ENCODE measurements around the gene FAM53C. TPM values are rescaled to one million over a fixed set of nuclear protein-coding genes. Genes with fewer than 3 reads are reported as not detected.

Gene FAM53C
- total RNA-seq, 2 experiments from 2014 or later: 81.0 to 83.8 TPM

GRCh38 chr5:138350563-138350890, 12.5 kb downstream of the FAM53C start:
- ATAC-seq (ENCODE audit: poor library complexity) (no peak), DNase-seq (no peak)
- H3K9me3 Mint-ChIP-seq: no peaks in the 10 kb centered on the region
- intact Hi-C loops (cut with DNase I, micrococcal nuclease): loop anchor here (5.0 to 10.0 kb wide), 4 partner anchors 176 to 844 kb away; partner anchors contain the start of genes ETF1 (in 2 of the 2), BRD8 (in 1 of the 2), HSPA9 (in 1 of the 2) and KIF20A (in 1 of the 2)
- H3K27me3 Mint-ChIP-seq: no peaks in the 10 kb centered on the region
- peaks cover 59% of the 10 kb centered on the region for H3K36me3 Mint-ChIP-seq (ENCODE audit: low read depth)
- ChIA-PET CTCF (interaction anchor here (6.3 kb wide), 1 partner anchor 13 kb away, joined by 248 read pairs; the partner anchor contains the start of genes CDC25C and FAM53C), POLR2A (interaction anchor here (0.9 to 8.5 kb wide), 3 partner anchors 11 to 193 kb away, joined by 3 to 293 read pairs (median 5); partner anchors contain the start of genes CDC25C, ETF1 and FAM53C)
- Histone ChIP-seq H3K4me3 (ENCODE audit: low read length) (no peak overlapping the region), H3K36me3 (ENCODE audit: insufficient read depth, low read length) (peaks cover 17% of the 10 kb centered on the region), H3K9me3 (ENCODE audit: control insufficient read depth in 1 of 2, insufficient read depth in 1 of 2, low read length in 2 of 2) (peaks cover 0 to 4% of the 10 kb centered on the region in 2 experiments), H3K27ac (ENCODE audit: low read depth in 1 of 2, low read length in 2 of 2) (no peak overlapping the region), H3K4me1 (ENCODE audit: insufficient read depth, low read length) (peaks cover 21% of the 10 kb centered on the region), H3K27me3 (ENCODE audit: control insufficient read depth in 1 of 2, insufficient read depth in 2 of 2, low read length in 2 of 2) (no peaks in the 10 kb centered on the region)
- H3K27ac Mint-ChIP-seq: peak overlapping the region; percentile 73
- TF ChIP-seq, protein P1, sequence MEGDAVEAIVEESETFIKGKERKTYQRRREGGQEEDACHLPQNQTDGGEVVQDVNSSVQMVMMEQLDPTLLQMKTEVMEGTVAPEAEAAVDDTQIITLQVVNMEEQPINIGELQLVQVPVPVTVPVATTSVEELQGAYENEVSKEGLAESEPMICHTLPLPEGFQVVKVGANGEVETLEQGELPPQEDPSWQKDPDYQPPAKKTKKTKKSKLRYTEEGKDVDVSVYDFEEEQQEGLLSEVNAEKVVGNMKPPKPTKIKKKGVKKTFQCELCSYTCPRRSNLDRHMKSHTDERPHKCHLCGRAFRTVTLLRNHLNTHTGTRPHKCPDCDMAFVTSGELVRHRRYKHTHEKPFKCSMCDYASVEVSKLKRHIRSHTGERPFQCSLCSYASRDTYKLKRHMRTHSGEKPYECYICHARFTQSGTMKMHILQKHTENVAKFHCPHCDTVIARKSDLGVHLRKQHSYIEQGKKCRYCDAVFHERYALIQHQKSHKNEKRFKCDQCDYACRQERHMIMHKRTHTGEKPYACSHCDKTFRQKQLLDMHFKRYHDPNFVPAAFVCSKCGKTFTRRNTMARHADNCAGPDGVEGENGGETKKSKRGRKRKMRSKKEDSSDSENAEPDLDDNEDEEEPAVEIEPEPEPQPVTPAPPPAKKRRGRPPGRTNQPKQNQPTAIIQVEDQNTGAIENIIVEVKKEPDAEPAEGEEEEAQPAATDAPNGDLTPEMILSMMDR (IDR thresholded peaks at IDR 0.05): no peak
- peak overlapping the region; percentile 81 for H3K4me3 Mint-ChIP-seq
- H3K4me1 Mint-ChIP-seq (ENCODE audit: low read depth): peaks cover 27% of the 10 kb centered on the region

DNA sequence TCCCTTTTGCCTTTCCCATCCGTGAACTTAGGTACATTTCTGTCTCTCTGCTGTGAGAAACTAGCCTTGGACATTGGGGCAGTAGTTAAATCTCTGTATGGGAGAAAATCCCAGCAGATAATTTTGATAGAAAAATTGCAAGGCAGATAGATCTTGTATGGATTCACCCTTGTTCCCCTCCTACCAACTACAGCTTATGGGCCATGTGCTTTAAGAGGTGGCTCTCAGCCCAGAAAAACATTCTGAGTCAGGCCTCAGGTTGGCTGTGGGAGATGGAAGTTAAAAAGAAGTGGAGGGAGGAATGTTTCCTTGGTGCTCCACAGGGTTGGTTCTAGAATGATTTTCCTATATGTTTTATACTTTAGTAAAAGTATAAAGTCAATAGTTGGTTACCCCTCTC, 13.0 kb downstream of the FAM53C start:
- Histone ChIP-seq H3K4me1 (ENCODE audit: insufficient read depth, low read length) (peaks cover 21% of the 10 kb centered on the region), H3K4me3 (ENCODE audit: low read length) (no peak overlapping the region), H3K27me3 (ENCODE audit: control insufficient read depth in 1 of 2, insufficient read depth in 2 of 2, low read length in 2 of 2) (no peaks in the 10 kb centered on the region), H3K9me3 (ENCODE audit: control insufficient read depth in 1 of 2, insufficient read depth in 1 of 2, low read length in 2 of 2) (peaks cover 0 to 4% of the 10 kb centered on the region in 2 experiments), H3K36me3 (ENCODE audit: insufficient read depth, low read length) (peaks cover 12% of the 10 kb centered on the region), H3K27ac (ENCODE audit: low read depth in 1 of 2, low read length in 2 of 2) (no peak overlapping the region)
- Mint-ChIP-seq H3K4me3 (peak overlapping the region; percentile 88), H3K27me3 (no peaks in the 10 kb centered on the region), H3K27ac (peak overlapping the region; percentile 73), H3K9me3 (no peaks in the 10 kb centered on the region), H3K36me3 (ENCODE audit: low read depth) (peaks cover 54% of the 10 kb centered on the region), H3K4me1 (ENCODE audit: low read depth) (peaks cover 32% of the 10 kb centered on the region)
- CTCF ChIA-PET: interaction anchor here (1.3 to 6.3 kb wide), 2 partner anchors 14 to 36 kb away, joined by 5 to 248 read pairs; partner anchors contain the start of genes CDC25C and FAM53C
- intact Hi-C loops (cut with DNase I, micrococcal nuclease): loop anchor here (5.0 to 10.0 kb wide), 4 partner anchors 176 to 844 kb away; partner anchors contain the start of genes ETF1 (in 2 of the 2), BRD8 (in 1 of the 2), HSPA9 (in 1 of the 2) and KIF20A (in 1 of the 2)
- DNase-seq: no peak
- TF ChIP-seq, protein P1 (IDR thresholded peaks at IDR 0.05): no peak
- POLR2A ChIA-PET: interaction anchor here (1.8 to 8.5 kb wide), 4 partner anchors 12 to 224 kb away, joined by 5 to 293 read pairs (median 39); partner anchors contain the start of genes CDC25C, ETF1, FAM53C and HSPA9
- no peak for ATAC-seq (ENCODE audit: poor library complexity)

DNA sequence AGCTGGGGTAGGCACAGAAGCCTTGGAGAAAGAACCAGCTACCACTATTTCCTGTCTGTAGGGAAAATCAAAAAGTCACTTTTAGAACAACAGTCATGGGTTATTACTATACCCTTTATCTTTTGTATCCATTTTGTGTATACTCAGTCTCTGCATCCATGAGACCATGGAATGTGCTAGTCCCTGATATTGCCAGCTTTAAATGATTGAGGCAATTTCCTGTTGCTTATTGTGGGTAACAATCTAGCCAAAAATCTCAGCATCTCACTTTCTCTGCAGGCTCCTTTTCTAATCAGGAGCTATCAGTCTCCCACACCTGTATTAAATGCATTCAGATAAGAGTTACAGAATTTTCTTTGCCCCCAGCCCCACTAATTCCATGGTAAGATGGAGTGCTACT, 13.5 kb downstream of the FAM53C start:
- ChIA-PET POLR2A (interaction anchor here (0.8 to 8.5 kb wide), 8 partner anchors 10 to 224 kb away, joined by 3 to 293 read pairs (median 26); partner anchors contain the start of genes CDC23, CDC25C, EGR1 and ETF1), CTCF (interaction anchor here (0.8 to 6.3 kb wide), 15 partner anchors 14 to 990 kb away, joined by 3 to 248 read pairs (median 5); partner anchors contain the start of genes BRD8, CDC25C, FAM53C and HSPA9)
- Mint-ChIP-seq H3K4me3 (peak overlapping the region; percentile 88), H3K27ac (peak overlapping the region; percentile 80), H3K9me3 (no peaks in the 10 kb centered on the region), H3K4me1 (ENCODE audit: low read depth) (peaks cover 37% of the 10 kb centered on the region), H3K27me3 (no peaks in the 10 kb centered on the region), H3K36me3 (ENCODE audit: low read depth) (peaks cover 49% of the 10 kb centered on the region)
- intact Hi-C loops (cut with DNase I, micrococcal nuclease): loop anchor here (5.0 to 10.0 kb wide), 4 partner anchors 177 to 843 kb away; partner anchors contain the start of genes ETF1 (in 2 of the 2), BRD8 (in 1 of the 2), HSPA9 (in 1 of the 2) and KIF20A (in 1 of the 2)
- ATAC-seq (ENCODE audit: poor library complexity) (no peak), DNase-seq (no peak)
- no peak overlapping the region for H3K27ac ChIP-seq (ENCODE audit: low read depth in 1 of 2, low read length in 2 of 2)
- no peak overlapping the region for H3K4me3 ChIP-seq (ENCODE audit: low read length)
- peaks cover 0 to 4% of the 10 kb centered on the region in 2 experiments for H3K9me3 ChIP-seq (ENCODE audit: control insufficient read depth in 1 of 2, insufficient read depth in 1 of 2, low read length in 2 of 2)
- H3K27me3 ChIP-seq (ENCODE audit: control insufficient read depth in 1 of 2, insufficient read depth in 2 of 2, low read length in 2 of 2): no peaks in the 10 kb centered on the region
- H3K4me1 ChIP-seq (ENCODE audit: insufficient read depth, low read length): peaks cover 21% of the 10 kb centered on the region
- H3K36me3 ChIP-seq (ENCODE audit: insufficient read depth, low read length): peaks cover 11% of the 10 kb centered on the region
- TF ChIP-seq, protein P1 (IDR thresholded peaks at IDR 0.05): no peak

All from CD4-positive, alpha-beta T cell (primary cell).